Caco-2 (cell line): Measurements from ENCODE around the gene LZTS2. TPM values are rescaled to one million over a fixed set of nuclear protein-coding genes. Genes with fewer than 3 reads are reported as not detected.

ENCODE experiments used
- Bru-seq: library from RNA; stranded (reverse); fragments of 400-500 nt; gene quantifications from one replicate; lab custom pipeline; 2021; lab: Mats Ljungman, UMichigan
- BruChase-seq, 2 experiments: library from RNA; stranded (reverse); fragments of 400-500 nt; gene quantifications; one replicate each; lab custom pipeline; 2021; lab: Mats Ljungman, UMichigan
- BruUV-seq: library from RNA; stranded (reverse); fragments of 400-500 nt; replicated peaks from 2 replicates; lab custom pipeline; 2021; lab: Mats Ljungman, UMichigan
- CTCF ChIA-PET: fragments of 300-600 bp; sonication (Branson Sonifier 250); formaldehyde crosslinking; loops from one replicate; lab custom pipeline; 2022; ENCODE audit warnings: antibody characterized with exemption; lab: Charles Lee
- POLR2A ChIA-PET: fragments of 300-600 bp; sonication (Branson Sonifier 250); formaldehyde crosslinking; loops from one replicate; lab custom pipeline; 2022; ENCODE audit warnings: antibody characterized with exemption; lab: Charles Lee
- DNase-seq, 2 experiments: peaks; one replicate each; pipeline versions ENCODE4 v3.0.0 to v3.0.0-alpha.2; 2020 to 2022
- H3K27me3 ChIP-seq: replicated peaks from 2 replicates; pipeline ENCODE4 v1.6.0; 2011; ENCODE audit warnings: low read length; ENCODE audit not compliant: control insufficient read depth, insufficient read depth
- H3K36me3 ChIP-seq: 2 replicates; pipeline ENCODE4 v1.5.1; 2011; ENCODE audit warnings: low read length; ENCODE audit not compliant: control insufficient read depth, insufficient read depth
- H3K4me1 ChIP-seq: fragments of 250-450 bp; sonication (Bioruptor Pico); 2 replicates; pipeline ENCODE4 v1.5.1; 2020; ENCODE audit warnings: mild to moderate bottlenecking
- H3K4me3 ChIP-seq: 2 replicates; pipeline ENCODE4 v1.5.1; 2011; ENCODE audit warnings: low read depth, mild to moderate bottlenecking, control low read depth, low read length
- H3K9me3 ChIP-seq: fragments of 250-450 bp; sonication (Bioruptor Pico); 2 replicates; pipeline ENCODE4 v1.5.1; 2020; ENCODE audit warnings: mild to moderate bottlenecking, moderate library complexity
- H3K27ac Mint-ChIP-seq: one replicate; pipeline ENCODE4 v1.8.0; 2022; ENCODE audit warnings: mixed read lengths; ENCODE audit not compliant: unreplicated experiment
- H3K27me3 Mint-ChIP-seq: one replicate; pipeline ENCODE4 v1.8.0; 2022; ENCODE audit warnings: mixed read lengths; ENCODE audit not compliant: insufficient read depth, unreplicated experiment
- H3K36me3 Mint-ChIP-seq: one replicate; pipeline ENCODE4 v1.8.0; 2022; ENCODE audit warnings: mild to moderate bottlenecking, mixed read lengths; ENCODE audit not compliant: insufficient read depth, unreplicated experiment
- H3K4me1 Mint-ChIP-seq: one replicate; pipeline ENCODE4 v1.8.0; 2022; ENCODE audit warnings: low read depth, mixed read lengths; ENCODE audit not compliant: unreplicated experiment
- H3K4me3 Mint-ChIP-seq: one replicate; pipeline ENCODE4 v1.8.0; 2022; ENCODE audit warnings: mild to moderate bottlenecking, moderate library complexity, mixed read lengths; ENCODE audit not compliant: unreplicated experiment
- H3K9me3 Mint-ChIP-seq: one replicate; pipeline ENCODE4 v1.8.0; 2022; ENCODE audit warnings: mixed read lengths; ENCODE audit not compliant: unreplicated experiment
- CTCF ChIP-seq, 2 experiments: fragments of 200-600 bp in 1 of 2; IDR thresholded peaks; 1 replicate in 1 of 2; 2 replicates in 1 of 2; pipeline versions ENCODE4 v1.5.1 to v1.8.0; 2011 to 2022; ENCODE audit warnings: antibody characterized with exemption in 1 of 2, control low read depth in 1 of 2, inconsistent platforms in 1 of 2, low read depth in 1 of 2, low read length in 1 of 2, mild to moderate bottlenecking in 1 of 2, moderate library complexity in 1 of 2; ENCODE audit not compliant: insufficient read depth in 1 of 2, severe bottlenecking in 1 of 2, unreplicated experiment in 1 of 2
- intact Hi-C: fragments of 100-400 bp; cut with micrococcal nuclease; formaldehyde crosslinking; loops from one replicate; pipeline ENCODE4 v1.10.0; 2022; ENCODE audit not compliant: unreplicated experiment
- long read RNA-seq: library from polyadenylated mRNA; stranded (forward); transcript quantifications from one replicate; pipeline ENCODE4 v2.0.0, GENCODE V29; 2022
- total RNA-seq: library from RNA; stranded (reverse); gene quantifications from 2 replicates; pipeline ENCODE4 v1.2.3, GENCODE V29; 2022

LZTS2 gene
- total RNA-seq: 53.3 and 54.8 TPM in 2 replicates
- percentile 67 among the genes with signal in this experiment for Bru-seq, nascent RNA
- BruChase-seq, experiment 1, labeled RNA remaining after a 2-hour chase: percentile 77 among the genes with signal in this experiment
- BruChase-seq, experiment 2, labeled RNA remaining after a 6-hour chase: percentile 77 among the genes with signal in this experiment
- long read RNA-seq, full-length matches to known transcripts: 14 of 128 reads
- long read RNA-seq, partial matches to known transcripts: 12 of 128 reads
- long read RNA-seq, other reads (novel, unspliced or antisense): 102 of 128 reads

GRCh38 chr10:100999742-101000126 is at the start of gene LZTS2:
LZTS2 (plus strand) TSS chr10:100999808; CDS start chr10:101002539, 2,731 bp downstream.
- CTCF ChIA-PET: interaction anchor here (0.7 to 7.1 kb wide), 4 partner anchors 12 to 31 kb away, joined by 3 to 58 read pairs (median 8); partner anchors contain the start of genes PDZD7 and SFXN3
- POLR2A ChIA-PET: interaction anchor here (0.5 to 1.0 kb wide), 2 partner anchors 61 to 1714 kb away, joined by 3 read pairs; partner anchors contain the start of gene ARL3
- H3K27ac Mint-ChIP-seq: peak within 1 kb of the TSS; percentile 74

GRCh38 chr10:100960251-100960650 is 39.4 kb upstream of the LZTS2 start:
- TF ChIP-seq CTCF (IDR thresholded peaks at IDR 0.05; ENCODE audit: insufficient read depth in 1 of 2, low read depth in 1 of 2, low read length in 1 of 2, severe bottlenecking in 1 of 2, unreplicated experiment in 1 of 2): no peak
- H3K36me3 Mint-ChIP-seq: peaks cover 24% of the 10 kb centered on the region
- POLR2A ChIA-PET: no interaction called here
- H3K36me3 ChIP-seq: no peaks in the 10 kb centered on the region; the same call in 1 of the 2 replicates
- H3K4me3 Mint-ChIP-seq: no peak overlapping the region
- no peaks in the 10 kb centered on the region for H3K27me3 Mint-ChIP-seq
- no peak overlapping the region for H3K27ac Mint-ChIP-seq
- H3K4me3 ChIP-seq: no peak overlapping the region
- no peaks in the 10 kb centered on the region for H3K4me1 Mint-ChIP-seq
- CTCF ChIA-PET: no interaction called here
- BruUV-seq: no TSS peak
- H3K9me3 ChIP-seq: no peaks in the 10 kb centered on the region
- no peaks in the 10 kb centered on the region for H3K4me1 ChIP-seq
- no peaks in the 10 kb centered on the region for H3K27me3 ChIP-seq
- no peaks in the 10 kb centered on the region for H3K9me3 Mint-ChIP-seq
- DNase-seq: no peak
- intact Hi-C loops: no loop called here

More at GRCh38 chr10:100999742-101000126, at the start of gene LZTS2:
- peak within 1 kb of the TSS; percentile 94 for H3K4me3 ChIP-seq
- TF ChIP-seq CTCF (IDR thresholded peaks at IDR 0.05; ENCODE audit: insufficient read depth in 1 of 2, low read depth in 1 of 2, low read length in 1 of 2, severe bottlenecking in 1 of 2, unreplicated experiment in 1 of 2): no peak
- peaks cover 14% of the 10 kb centered on the region for H3K4me1 Mint-ChIP-seq
- no peaks in the 10 kb centered on the region for H3K9me3 ChIP-seq
- peaks cover 31% of the 10 kb centered on the region for H3K36me3 Mint-ChIP-seq
- no TSS peak for BruUV-seq
- H3K4me1 ChIP-seq: peaks cover 18% of the 10 kb centered on the region
- peak within 1 kb of the TSS; percentile 81 for H3K4me3 Mint-ChIP-seq
- H3K9me3 Mint-ChIP-seq: no peaks in the 10 kb centered on the region
- no peaks in the 10 kb centered on the region; the same call in none of the 2 replicates for H3K36me3 ChIP-seq
- no peaks in the 10 kb centered on the region for H3K27me3 Mint-ChIP-seq
- intact Hi-C loops: loop anchor here (2.0 kb wide), 1 partner anchor 67 kb away; no protein-coding TSS in a partner anchor
- no peaks in the 10 kb centered on the region for H3K27me3 ChIP-seq
- DNase-seq: peak in 1 of 2 experiments; percentile 86

- Mint-ChIP-seq H3K9me3 (no peaks in the 10 kb centered on the region), H3K27ac (no peak overlapping the region), H3K4me1 (peaks cover 4% of the 10 kb centered on the region), H3K27me3 (no peaks in the 10 kb centered on the region), H3K4me3 (no peak overlapping the region), H3K36me3 (peaks cover 13% of the 10 kb centered on the region)
- BruUV-seq: TSS peak; percentile 29
- intact Hi-C loops: no loop called here
- H3K4me1 ChIP-seq: no peaks in the 10 kb centered on the region
- TF ChIP-seq CTCF (IDR thresholded peaks at IDR 0.05; ENCODE audit: insufficient read depth in 1 of 2, low read depth in 1 of 2, low read length in 1 of 2, severe bottlenecking in 1 of 2, unreplicated experiment in 1 of 2): no peak
- H3K4me3 ChIP-seq: no peak overlapping the region
- POLR2A ChIA-PET: no interaction called here
- H3K27me3 ChIP-seq: no peaks in the 10 kb centered on the region
- no peak for DNase-seq
- H3K9me3 ChIP-seq: no peaks in the 10 kb centered on the region
- CTCF ChIA-PET: interaction anchor here (0.6 kb wide), 1 partner anchor 138 kb away, joined by 3 read pairs; no protein-coding TSS in a partner anchor
- H3K36me3 ChIP-seq: peaks cover 1% of the 10 kb centered on the region
Observed at GRCh38 chr10:100962351-100963080, 37.1 kb upstream of the LZTS2 start.
